ENCODE results near the gene PRRT3. TPM values are rescaled to one million over a fixed set of nuclear protein-coding genes. Genes with fewer than 3 reads are reported as not detected.

PRRT3 gene
- total and polyA plus RNA-seq, 2 donors (not counting 3 experiments of a cell fraction or from before 2014, with no cell fraction given) = 1.5 TPM

DNA sequence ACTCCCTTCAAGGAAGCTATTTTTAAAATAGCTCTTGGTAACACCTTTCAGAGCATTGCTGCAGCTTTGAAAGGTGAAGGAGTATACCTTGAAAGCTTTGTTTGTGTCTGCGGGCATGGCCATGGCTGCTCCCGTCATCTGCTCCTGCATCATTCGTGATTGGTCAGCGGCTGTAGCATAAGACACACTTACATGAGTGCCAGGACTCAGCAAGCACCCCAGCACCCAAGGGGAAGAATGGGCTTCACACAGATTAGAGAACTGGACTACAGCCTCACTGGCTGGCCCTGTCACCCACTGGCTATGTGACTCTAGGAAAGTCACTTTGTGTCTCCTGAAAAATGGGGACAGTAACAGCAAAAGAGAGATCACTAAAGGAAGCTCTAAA, 17.4 kb upstream of the PRRT3 start:
- no peak for TF ChIP-seq JUN (IDR thresholded peaks at IDR 0.05; ENCODE audit: borderline replicate concordance, insufficient read depth, insufficient read length, low read depth)
- no peaks in the 10 kb centered on the region for H3K27me3 ChIP-seq (ENCODE audit: control insufficient read depth in 2 of 2, insufficient read depth in 2 of 2, low read length in 2 of 2)
- no peak overlapping the region for H3K27ac ChIP-seq (ENCODE audit: insufficient read depth, low read depth, low read length)
- intact Hi-C loops (cut with micrococcal nuclease) (no loop called here), dilution Hi-C loops (cut with MboI; ENCODE audit: extremely low pct_ligation_motif_present, low sequenced_read_pairs) (no loop called here)
- H3K36me3 ChIP-seq (ENCODE audit: control insufficient read depth in 2 of 2, extremely low read depth in 1 of 2, insufficient read depth in 2 of 2, low read length in 2 of 2) = peaks cover 18% of the 10 kb centered on the region in 2 experiments
- POLR2A ChIA-PET = no interaction called here
- peaks cover 16% of the 10 kb centered on the region for H3K4me1 ChIP-seq (ENCODE audit: control insufficient read depth, extremely low read depth, insufficient read depth, low read length)
- H3K9ac ChIP-seq (replicated peaks; ENCODE audit: extremely low read depth, insufficient read depth, low read length) = no peak overlapping the region
- no peaks in the 10 kb centered on the region for H3K79me2 ChIP-seq (ENCODE audit: control insufficient read depth, insufficient read depth, low read length)
- BruUV-seq (replicated peaks) = no TSS peak
- no peaks in the 10 kb centered on the region for H3K9me1 ChIP-seq (replicated peaks; ENCODE audit: control insufficient read depth, extremely low read depth, insufficient read depth, low read length)
- no peak for FAIRE-seq
- no peak overlapping the region for H2AFZ ChIP-seq (ENCODE audit: low read depth, low read length)
- no peaks in the 10 kb centered on the region for H4K20me1 ChIP-seq (replicated peaks; ENCODE audit: control insufficient read depth, extremely low read depth, insufficient read depth, low read length)
- no peak overlapping the region for H3K4me2 ChIP-seq (ENCODE audit: insufficient read depth, low read length)
- no peak for DNase-seq (ENCODE audit: low read depth, low spot score)
- CTCF ChIA-PET = no interaction called here
- no peak overlapping the region for H3K4me3 ChIP-seq (replicated peaks in 1 of 3; ENCODE audit: insufficient read depth in 1 of 3, low read depth in 1 of 3, low read length in 3 of 3)
- H3K9me3 ChIP-seq (replicated peaks; ENCODE audit: control insufficient read depth, insufficient read depth, low read length) = no peaks in the 10 kb centered on the region

DNA sequence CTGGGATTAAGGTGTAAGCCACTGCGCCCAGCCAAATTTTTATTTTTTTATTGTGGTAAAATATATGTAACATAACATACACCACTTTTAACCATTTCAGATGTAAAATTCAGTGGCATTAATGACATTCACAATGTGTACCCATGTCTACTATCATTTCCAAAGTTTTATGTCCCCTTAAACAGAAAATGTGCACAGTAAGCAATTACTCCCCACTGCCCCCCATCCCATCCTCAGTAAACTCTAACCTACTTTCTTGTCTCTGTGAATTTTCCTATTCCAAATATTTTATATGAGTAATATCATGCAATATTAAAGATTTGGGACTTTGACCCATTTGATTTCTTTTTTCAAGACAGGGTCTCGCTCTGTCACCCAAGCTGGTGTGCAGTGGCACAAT, 14.6 kb upstream of the PRRT3 start:
- Histone ChIP-seq H3K9me1 (replicated peaks; ENCODE audit: control insufficient read depth, extremely low read depth, insufficient read depth, low read length) (no peaks in the 10 kb centered on the region), H2AFZ (ENCODE audit: low read depth, low read length) (no peak overlapping the region), H3K79me2 (ENCODE audit: control insufficient read depth, insufficient read depth, low read length) (no peaks in the 10 kb centered on the region), H4K20me1 (replicated peaks; ENCODE audit: control insufficient read depth, extremely low read depth, insufficient read depth, low read length) (no peaks in the 10 kb centered on the region), H3K27ac (ENCODE audit: insufficient read depth, low read depth, low read length) (no peak overlapping the region), H3K9me3 (replicated peaks; ENCODE audit: control insufficient read depth, insufficient read depth, low read length) (no peaks in the 10 kb centered on the region), H3K36me3 (ENCODE audit: control insufficient read depth in 2 of 2, extremely low read depth in 1 of 2, insufficient read depth in 2 of 2, low read length in 2 of 2) (peaks cover 11 to 14% of the 10 kb centered on the region in 2 experiments), H3K4me1 (ENCODE audit: control insufficient read depth, extremely low read depth, insufficient read depth, low read length) (peaks cover 16% of the 10 kb centered on the region), H3K27me3 (ENCODE audit: control insufficient read depth in 2 of 2, insufficient read depth in 2 of 2, low read length in 2 of 2) (no peaks in the 10 kb centered on the region), H3K4me2 (ENCODE audit: insufficient read depth, low read length) (no peak overlapping the region), H3K4me3 (replicated peaks in 1 of 3; ENCODE audit: insufficient read depth in 1 of 3, low read depth in 1 of 3, low read length in 3 of 3) (no peak overlapping the region), H3K9ac (replicated peaks; ENCODE audit: extremely low read depth, insufficient read depth, low read length) (no peak overlapping the region)
- dilution Hi-C loops (cut with MboI; ENCODE audit: extremely low pct_ligation_motif_present, low sequenced_read_pairs) (no loop called here), intact Hi-C loops (cut with micrococcal nuclease) (no loop called here)
- BruUV-seq (replicated peaks) = no TSS peak
- TF ChIP-seq FOS (IDR thresholded peaks at IDR 0.05; ENCODE audit: borderline replicate concordance, insufficient read depth, low read length) (no peak), GATA2 (IDR thresholded peaks at IDR 0.05; ENCODE audit: insufficient read depth, insufficient read length, low read depth, low read length) (no peak), JUN (IDR thresholded peaks at IDR 0.05; ENCODE audit: borderline replicate concordance, insufficient read depth, insufficient read length, low read depth) (no peak), POLR2A (IDR thresholded peaks at IDR 0.05; ENCODE audit: low read depth, low read length) (no peak), MYC (IDR thresholded peaks at IDR 0.05; ENCODE audit: low read depth, low read length) (no peak), POLR2AphosphoS5 (IDR thresholded peaks at IDR 0.05; ENCODE audit: insufficient read depth, low read depth, low read length) (no peak), EZH2 (IDR thresholded peaks at IDR 0.05; ENCODE audit: borderline replicate concordance, low read depth, low read length, severe bottlenecking) (no peak)
- TF ChIP-seq, protein P1, sequence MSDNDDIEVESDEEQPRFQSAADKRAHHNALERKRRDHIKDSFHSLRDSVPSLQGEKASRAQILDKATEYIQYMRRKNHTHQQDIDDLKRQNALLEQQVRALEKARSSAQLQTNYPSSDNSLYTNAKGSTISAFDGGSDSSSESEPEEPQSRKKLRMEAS (IDR thresholded peaks at IDR 0.05; ENCODE audit: insufficient read depth, insufficient read length) = no peak
- TF ChIP-seq, protein P2, sequence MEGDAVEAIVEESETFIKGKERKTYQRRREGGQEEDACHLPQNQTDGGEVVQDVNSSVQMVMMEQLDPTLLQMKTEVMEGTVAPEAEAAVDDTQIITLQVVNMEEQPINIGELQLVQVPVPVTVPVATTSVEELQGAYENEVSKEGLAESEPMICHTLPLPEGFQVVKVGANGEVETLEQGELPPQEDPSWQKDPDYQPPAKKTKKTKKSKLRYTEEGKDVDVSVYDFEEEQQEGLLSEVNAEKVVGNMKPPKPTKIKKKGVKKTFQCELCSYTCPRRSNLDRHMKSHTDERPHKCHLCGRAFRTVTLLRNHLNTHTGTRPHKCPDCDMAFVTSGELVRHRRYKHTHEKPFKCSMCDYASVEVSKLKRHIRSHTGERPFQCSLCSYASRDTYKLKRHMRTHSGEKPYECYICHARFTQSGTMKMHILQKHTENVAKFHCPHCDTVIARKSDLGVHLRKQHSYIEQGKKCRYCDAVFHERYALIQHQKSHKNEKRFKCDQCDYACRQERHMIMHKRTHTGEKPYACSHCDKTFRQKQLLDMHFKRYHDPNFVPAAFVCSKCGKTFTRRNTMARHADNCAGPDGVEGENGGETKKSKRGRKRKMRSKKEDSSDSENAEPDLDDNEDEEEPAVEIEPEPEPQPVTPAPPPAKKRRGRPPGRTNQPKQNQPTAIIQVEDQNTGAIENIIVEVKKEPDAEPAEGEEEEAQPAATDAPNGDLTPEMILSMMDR (IDR thresholded peaks at IDR 0.05; ENCODE audit: extremely low read depth in 1 of 2, insufficient read depth in 1 of 2, low read depth in 1 of 2, low read length in 2 of 2) = no peak
- ChIA-PET POLR2A (no interaction called here), CTCF (no interaction called here)
- DNase-seq (ENCODE audit: low read depth, low spot score) (no peak), FAIRE-seq (no peak)
